Measurements from ENCODE around the gene MAPK14. TPM values are rescaled to one million over a fixed set of nuclear protein-coding genes. Genes with fewer than 3 reads are reported as not detected.

MAPK14 gene
- total RNA-seq, 1 donor from 2014 or later: 38.4 TPM

- TF ChIP-seq, protein P1, sequence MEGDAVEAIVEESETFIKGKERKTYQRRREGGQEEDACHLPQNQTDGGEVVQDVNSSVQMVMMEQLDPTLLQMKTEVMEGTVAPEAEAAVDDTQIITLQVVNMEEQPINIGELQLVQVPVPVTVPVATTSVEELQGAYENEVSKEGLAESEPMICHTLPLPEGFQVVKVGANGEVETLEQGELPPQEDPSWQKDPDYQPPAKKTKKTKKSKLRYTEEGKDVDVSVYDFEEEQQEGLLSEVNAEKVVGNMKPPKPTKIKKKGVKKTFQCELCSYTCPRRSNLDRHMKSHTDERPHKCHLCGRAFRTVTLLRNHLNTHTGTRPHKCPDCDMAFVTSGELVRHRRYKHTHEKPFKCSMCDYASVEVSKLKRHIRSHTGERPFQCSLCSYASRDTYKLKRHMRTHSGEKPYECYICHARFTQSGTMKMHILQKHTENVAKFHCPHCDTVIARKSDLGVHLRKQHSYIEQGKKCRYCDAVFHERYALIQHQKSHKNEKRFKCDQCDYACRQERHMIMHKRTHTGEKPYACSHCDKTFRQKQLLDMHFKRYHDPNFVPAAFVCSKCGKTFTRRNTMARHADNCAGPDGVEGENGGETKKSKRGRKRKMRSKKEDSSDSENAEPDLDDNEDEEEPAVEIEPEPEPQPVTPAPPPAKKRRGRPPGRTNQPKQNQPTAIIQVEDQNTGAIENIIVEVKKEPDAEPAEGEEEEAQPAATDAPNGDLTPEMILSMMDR (IDR thresholded peaks at IDR 0.05; ENCODE audit: insufficient read depth, low read length, severe bottlenecking): no peak
- FAIRE-seq (no peak), DNase-seq (ENCODE audit: low read depth) (no peak)
- Histone ChIP-seq H3K4me3 (ENCODE audit: low read depth, low read length) (no peak overlapping the region), H3K27me3 (ENCODE audit: control insufficient read depth, insufficient read depth, low read length) (no peaks in the 10 kb centered on the region), H3K36me3 (ENCODE audit: control insufficient read depth, insufficient read depth, low read length) (peaks cover 13% of the 10 kb centered on the region)
Measured at GRCh38 chr6:36098920-36099647, 71.5 kb downstream of the MAPK14 start.

- H3K4me3 ChIP-seq (ENCODE audit: low read depth, low read length): no peak overlapping the region
- no peaks in the 10 kb centered on the region for H3K27me3 ChIP-seq (ENCODE audit: control insufficient read depth, insufficient read depth, low read length)
- FAIRE-seq (no peak), DNase-seq (ENCODE audit: low read depth) (no peak)
- peaks cover 14% of the 10 kb centered on the region for H3K36me3 ChIP-seq (ENCODE audit: control insufficient read depth, insufficient read depth, low read length)
- TF ChIP-seq, protein P1 (IDR thresholded peaks at IDR 0.05; ENCODE audit: insufficient read depth, low read length, severe bottlenecking): no peak
Measured at GRCh38 chr6:36099869-36100483, 72.4 kb downstream of the MAPK14 start.

DNA sequence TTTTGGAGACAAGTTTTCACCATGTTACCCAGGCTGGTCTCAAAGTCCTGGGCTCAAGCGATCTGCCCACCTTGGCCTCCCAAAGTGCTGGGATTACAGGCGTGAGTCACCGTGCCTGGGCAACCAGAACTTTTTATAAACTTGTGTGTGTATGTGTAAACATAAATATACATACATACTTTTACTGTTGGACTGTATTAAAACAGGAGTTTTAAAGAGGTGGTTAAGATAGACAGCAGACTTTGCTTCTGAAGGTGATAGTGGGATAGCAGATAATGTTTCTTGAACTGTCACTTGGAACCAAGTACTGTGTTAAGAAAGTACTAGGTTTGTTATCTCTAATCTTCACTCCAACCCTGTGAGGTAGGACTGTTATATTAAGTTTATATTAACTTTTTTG, 74.1 kb downstream of the MAPK14 start:
- TF ChIP-seq, protein P1 (IDR thresholded peaks at IDR 0.05; ENCODE audit: insufficient read depth, low read length, severe bottlenecking): no peak
- Histone ChIP-seq H3K36me3 (ENCODE audit: control insufficient read depth, insufficient read depth, low read length) (peaks cover 11% of the 10 kb centered on the region), H3K27me3 (ENCODE audit: control insufficient read depth, insufficient read depth, low read length) (no peaks in the 10 kb centered on the region), H3K4me3 (ENCODE audit: low read depth, low read length) (no peak overlapping the region)
- FAIRE-seq (no peak), DNase-seq (ENCODE audit: low read depth) (no peak)

DNA sequence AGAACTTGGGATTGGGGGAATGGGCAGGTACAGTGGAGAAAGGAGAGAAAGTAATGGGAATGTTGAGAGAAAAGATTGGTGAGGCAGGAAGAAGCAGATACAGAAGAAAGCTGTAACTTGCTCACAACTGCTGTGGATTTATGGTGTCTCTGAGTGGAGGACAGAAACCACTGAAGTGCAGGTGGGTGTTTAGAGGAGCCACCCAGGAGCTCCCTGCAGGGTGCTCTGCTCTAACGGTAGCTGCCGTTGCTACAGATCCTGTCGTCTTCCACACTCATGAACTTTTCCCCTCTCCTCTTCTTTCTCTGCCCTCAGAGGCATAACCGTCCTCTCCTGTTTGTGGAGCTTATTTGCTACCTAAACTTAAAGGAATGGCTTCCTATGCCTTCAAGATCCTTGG, 75.2 kb downstream of the MAPK14 start:
- Histone ChIP-seq H3K4me3 (ENCODE audit: low read depth, low read length) (no peak overlapping the region), H3K36me3 (ENCODE audit: control insufficient read depth, insufficient read depth, low read length) (peaks cover 11% of the 10 kb centered on the region), H3K27me3 (ENCODE audit: control insufficient read depth, insufficient read depth, low read length) (no peaks in the 10 kb centered on the region)
- TF ChIP-seq, protein P1 (IDR thresholded peaks at IDR 0.05; ENCODE audit: insufficient read depth, low read length, severe bottlenecking): no peak
- no peak for DNase-seq (ENCODE audit: low read depth)
- FAIRE-seq: no peak

DNA sequence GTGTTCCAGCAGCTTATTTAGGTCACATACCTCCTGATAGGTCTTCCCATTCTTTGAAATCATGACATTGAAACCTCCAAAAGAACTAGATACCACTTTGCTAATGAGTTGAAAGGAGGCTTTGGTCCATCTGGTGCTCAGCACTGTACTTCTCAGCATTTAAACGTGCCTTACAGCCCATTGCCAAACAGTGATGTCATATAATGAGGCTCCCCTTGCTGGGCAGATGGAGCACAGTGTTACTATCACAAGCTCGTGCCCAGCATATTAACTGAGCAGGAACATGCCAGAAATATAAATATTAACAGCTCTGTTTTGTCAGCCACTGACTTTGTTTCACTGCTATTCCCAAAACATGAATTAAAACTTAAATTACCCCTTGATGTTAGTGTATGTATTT, 77.2 kb downstream of the MAPK14 start:
- DNase-seq (ENCODE audit: low read depth) (no peak), FAIRE-seq (no peak)
- H3K36me3 ChIP-seq (ENCODE audit: control insufficient read depth, insufficient read depth, low read length): peaks cover 15% of the 10 kb centered on the region
- H3K4me3 ChIP-seq (ENCODE audit: low read depth, low read length): no peak overlapping the region
- TF ChIP-seq, protein P1 (IDR thresholded peaks at IDR 0.05; ENCODE audit: insufficient read depth, low read length, severe bottlenecking): no peak
- H3K27me3 ChIP-seq (ENCODE audit: control insufficient read depth, insufficient read depth, low read length): no peaks in the 10 kb centered on the region
